Fibroblast of pulmonary artery (primary cell): ENCODE data around the gene SEMA3C.

Experiments used
- DNase-seq: peaks from one replicate; pipeline ENCODE4 v3.0.0-alpha.2; 2010; ENCODE audit warnings: low read depth
- H3K4me3 ChIP-seq: replicated peaks from 2 replicates; pipeline ENCODE4 v1.5.1; 2011; ENCODE audit warnings: low read depth, mild to moderate bottlenecking, control low read depth, low read length, moderate library complexity
- CTCF ChIP-seq: IDR thresholded peaks from 2 replicates; pipeline ENCODE4 v1.5.1; 2011; ENCODE audit warnings: mild to moderate bottlenecking, control low read depth, low read length, inconsistent platforms; ENCODE audit errors: missing control alignments

Gene SEMA3C

GRCh38 chr7:80816806-80817205 lies 102.0 kb downstream of the SEMA3C start:
- H3K4me3 ChIP-seq, result no peak overlapping the region
- no peak for TF ChIP-seq CTCF
- no peak for DNase-seq

GRCh38 chr7:80815733-80816132 lies 103.1 kb downstream of the SEMA3C start:
- DNase-seq, result no peak
- no peak for TF ChIP-seq CTCF
- no peak overlapping the region for H3K4me3 ChIP-seq

GRCh38 chr7:80809545-80809944 lies 109.3 kb downstream of the SEMA3C start:
- no peak for TF ChIP-seq CTCF
- H3K4me3 ChIP-seq, result no peak overlapping the region
- no peak for DNase-seq

- no peak overlapping the region for H3K4me3 ChIP-seq
- no peak for DNase-seq
- TF ChIP-seq CTCF, result no peak
Measured at GRCh38 chr7:80807166-80807900, 111.5 kb downstream of the SEMA3C start.

- no peak for DNase-seq
- no peak overlapping the region for H3K4me3 ChIP-seq
- no peak for TF ChIP-seq CTCF
Measured at GRCh38 chr7:80806663-80807062, 112.2 kb downstream of the SEMA3C start.

GRCh38 chr7:80804589-80804988 lies 114.3 kb downstream of the SEMA3C start:
- no peak overlapping the region for H3K4me3 ChIP-seq
- no peak for DNase-seq
- no peak for TF ChIP-seq CTCF

- no peak overlapping the region for H3K4me3 ChIP-seq
- no peak for DNase-seq
- TF ChIP-seq CTCF, result no peak
Measured at GRCh38 chr7:80802527-80802926, 116.3 kb downstream of the SEMA3C start.
